ENCODE results near the gene TCN1. TPM values are rescaled to one million over a fixed set of nuclear protein-coding genes. Genes with fewer than 3 reads are reported as not detected.

TCN1 gene
- total and polyA plus RNA-seq, 11 donors, result 0.11 to 0.53 TPM; not detected in 9

DNA sequence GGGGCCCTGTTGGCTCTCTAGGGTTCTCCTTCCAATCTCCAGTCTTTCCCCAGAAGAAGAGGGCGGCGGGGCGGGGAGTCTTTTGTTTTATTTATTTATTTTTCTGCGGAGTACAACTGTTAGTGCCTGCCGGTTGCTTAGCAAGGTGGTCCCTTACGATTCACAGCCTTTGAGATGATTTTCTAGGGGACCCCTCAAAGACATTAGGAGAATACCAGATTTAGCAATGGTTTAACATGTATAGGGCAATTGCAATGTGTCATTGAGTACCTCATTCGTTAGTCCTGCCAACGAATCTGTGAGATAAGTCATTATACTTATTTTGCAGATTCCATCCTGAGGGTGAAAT lies 55.4 kb downstream of the TCN1 start:
- Histone ChIP-seq H3K4me3 (peak overlapping the region; percentile 74 to 97 (median 90)), H3K27ac (peak overlapping the region; percentile 63 to 91 (median 86)), H3K9me3 (no peaks in the 10 kb centered on the region), H3K36me3 (peaks cover 0 to 34% (median 28%) of the 10 kb centered on the region in 9 donors), H3K4me1 (peaks cover 0 to 22% (median 12%) of the 10 kb centered on the region in 12 donors), H3K27me3 (no peaks in the 10 kb centered on the region)
- DNase-seq, result no peak
- no peak for ATAC-seq
- intact Hi-C loops (cut with DNase I), result loop anchor here in 1 of 10 donors (2.0 kb wide), 1 partner anchor 56 kb away; the partner anchor contains the start of gene STX3
- TF ChIP-seq, protein P1, sequence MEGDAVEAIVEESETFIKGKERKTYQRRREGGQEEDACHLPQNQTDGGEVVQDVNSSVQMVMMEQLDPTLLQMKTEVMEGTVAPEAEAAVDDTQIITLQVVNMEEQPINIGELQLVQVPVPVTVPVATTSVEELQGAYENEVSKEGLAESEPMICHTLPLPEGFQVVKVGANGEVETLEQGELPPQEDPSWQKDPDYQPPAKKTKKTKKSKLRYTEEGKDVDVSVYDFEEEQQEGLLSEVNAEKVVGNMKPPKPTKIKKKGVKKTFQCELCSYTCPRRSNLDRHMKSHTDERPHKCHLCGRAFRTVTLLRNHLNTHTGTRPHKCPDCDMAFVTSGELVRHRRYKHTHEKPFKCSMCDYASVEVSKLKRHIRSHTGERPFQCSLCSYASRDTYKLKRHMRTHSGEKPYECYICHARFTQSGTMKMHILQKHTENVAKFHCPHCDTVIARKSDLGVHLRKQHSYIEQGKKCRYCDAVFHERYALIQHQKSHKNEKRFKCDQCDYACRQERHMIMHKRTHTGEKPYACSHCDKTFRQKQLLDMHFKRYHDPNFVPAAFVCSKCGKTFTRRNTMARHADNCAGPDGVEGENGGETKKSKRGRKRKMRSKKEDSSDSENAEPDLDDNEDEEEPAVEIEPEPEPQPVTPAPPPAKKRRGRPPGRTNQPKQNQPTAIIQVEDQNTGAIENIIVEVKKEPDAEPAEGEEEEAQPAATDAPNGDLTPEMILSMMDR (IDR thresholded peaks at IDR 0.05), result no peak
- no peak for TF ChIP-seq POLR2A (IDR thresholded peaks at IDR 0.05)
- WGBS, 4 donors, result 12 to 20% (median 15%) methylated on average over 8 of the region's 8 CpGs

DNA sequence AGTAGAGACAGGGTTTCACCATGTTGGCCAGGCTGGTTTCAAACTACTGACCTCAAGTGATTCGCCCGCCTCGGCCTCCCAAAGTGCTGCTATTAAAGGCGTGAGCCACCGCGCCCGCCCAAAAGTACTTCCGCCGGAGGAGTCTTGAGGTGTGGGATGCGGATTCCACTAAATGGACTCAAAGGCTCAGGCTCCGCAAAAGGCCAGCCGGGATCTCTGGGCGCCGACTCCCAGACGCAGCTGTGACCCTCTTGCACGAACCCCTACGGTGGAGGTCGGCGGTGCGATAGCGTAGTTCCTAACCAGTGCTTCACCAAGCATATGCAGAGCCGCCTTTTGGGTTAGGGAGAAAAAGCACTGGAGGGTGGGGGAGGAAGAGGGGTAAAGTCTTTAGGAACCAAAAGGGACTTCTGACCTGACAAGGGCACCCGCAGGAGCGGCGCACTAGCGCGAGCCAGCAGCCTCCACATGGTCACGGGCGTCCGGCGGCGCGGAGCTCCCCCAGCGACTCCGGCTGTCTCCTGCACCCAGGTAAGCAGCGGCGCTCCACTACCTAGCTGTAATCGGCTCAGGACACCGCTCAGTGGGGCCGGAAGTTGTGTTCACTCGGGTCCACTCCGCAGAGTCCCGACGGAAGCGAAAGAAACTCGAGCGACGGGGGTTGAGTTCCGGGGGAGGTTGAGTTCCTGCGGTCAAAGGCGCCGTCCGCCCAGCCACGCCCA lies 55.9 kb downstream of the TCN1 start, which contains the start of gene MRPL16:
Gene MRPL16, minus strand, starts transcription at position 590 of the 722 bp plus-strand sequence. Its CDS starts 120 bp downstream, at position 470.
- Histone ChIP-seq H3K27ac (peak within 1 kb of the TSS; percentile 63 to 91 (median 86)), H3K36me3 (peaks cover 0 to 40% (median 33%) of the 10 kb centered on the region in 9 donors), H3K9me3 (no peaks in the 10 kb centered on the region), H3K4me1 (peaks cover 0 to 22% (median 12%) of the 10 kb centered on the region in 12 donors), H3K27me3 (no peaks in the 10 kb centered on the region), H3K4me3 (peak within 1 kb of the TSS; percentile 74 to 97 (median 90))
- DNase-seq (peak; percentile 87 to 93 (median 89)), ATAC-seq (peak; percentile 95 to 99 (median 98))
- intact Hi-C loops (cut with DNase I), result loop anchor here in 1 of 10 donors (2.0 kb wide), 1 partner anchor 56 kb away; the partner anchor contains the start of gene STX3
- peak in 1 of 2 donors; percentile 48 for TF ChIP-seq POLR2A (IDR thresholded peaks at IDR 0.05)
- TF ChIP-seq, protein P1 (IDR thresholded peaks at IDR 0.05), result peak in 3 of 12 donors; percentile 14 to 27 (median 17)
- 0 to 2% (median 0%) methylated on average over 32 to 54 of the region's 54 CpGs for WGBS, 4 donors

DNA sequence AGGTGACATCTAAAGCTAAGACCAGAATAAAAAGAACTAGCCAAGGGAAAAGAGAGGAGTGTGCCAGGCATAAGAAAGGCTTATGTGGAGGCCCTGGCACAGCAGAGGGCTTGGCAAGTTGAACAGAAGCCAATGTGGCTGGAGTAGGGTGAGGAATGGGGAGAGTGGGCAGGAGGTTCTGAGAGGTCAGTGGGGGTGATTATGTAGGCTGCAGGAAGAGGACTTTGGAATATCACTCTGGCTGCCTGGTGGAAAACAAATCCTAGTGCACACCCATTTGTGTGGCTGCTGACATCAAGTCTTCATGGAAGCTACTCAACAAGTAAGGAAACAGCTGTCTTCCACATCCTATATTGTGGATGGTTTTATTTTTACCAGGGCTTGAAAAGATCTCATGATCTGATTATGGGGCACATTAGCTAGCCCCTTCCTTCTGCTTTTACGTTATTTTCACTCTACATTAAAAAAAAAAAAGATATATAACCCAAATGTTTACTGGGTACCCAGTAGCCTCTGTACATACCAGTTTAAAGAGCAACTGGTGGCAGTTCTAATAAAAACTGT lies 59.2 kb downstream of the TCN1 start:
- DNase-seq (no peak), ATAC-seq (no peak)
- Histone ChIP-seq H3K4me1 (peaks cover 0 to 22% (median 16%) of the 10 kb centered on the region in 12 donors), H3K4me3 (no peak overlapping the region), H3K36me3 (peaks cover 0 to 65% (median 59%) of the 10 kb centered on the region in 9 donors), H3K9me3 (no peaks in the 10 kb centered on the region), H3K27ac (no peak overlapping the region), H3K27me3 (no peaks in the 10 kb centered on the region)
- TF ChIP-seq, protein P1 (IDR thresholded peaks at IDR 0.05), result no peak
- intact Hi-C loops (cut with DNase I), result loop anchor here in 6 of 10 donors (5.0 to 10.0 kb wide), 4 partner anchors 142 to 272 kb away; partner anchors contain the start of gene PATL1 (in 1 of the 6)
- 55 to 69% (median 64%) methylated on average over 1 of the region's 1 CpG for WGBS, 4 donors

DNA sequence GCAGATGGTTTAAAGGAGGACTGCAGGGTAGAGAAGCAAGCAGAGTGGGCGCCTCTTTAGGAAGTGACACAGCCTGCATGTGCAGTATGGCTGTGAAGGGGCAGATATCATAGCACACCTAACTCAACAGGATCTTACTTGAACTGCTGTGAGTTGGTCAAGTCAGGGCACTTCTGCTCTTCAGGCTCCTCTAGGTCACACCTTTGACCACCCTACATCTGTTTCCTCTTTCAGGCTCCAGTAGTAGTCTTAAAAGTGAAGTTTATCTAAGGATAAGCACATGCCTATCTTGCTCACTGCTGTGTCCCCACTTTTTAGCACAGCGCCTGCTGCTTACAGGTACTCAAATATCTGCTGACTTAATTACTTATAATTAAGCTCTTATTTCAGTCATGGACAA lies 62.2 kb downstream of the TCN1 start:
- intact Hi-C loops (cut with DNase I), result loop anchor here in 7 of 10 donors (5.0 to 10.0 kb wide), 5 partner anchors 137 to 269 kb away; partner anchors contain the start of gene PATL1 (in 3 of the 7)
- no peak for ATAC-seq
- Histone ChIP-seq H3K4me1 (peaks cover 0 to 18% (median 8%) of the 10 kb centered on the region in 12 donors), H3K9me3 (no peaks in the 10 kb centered on the region), H3K36me3 (peaks cover 0 to 83% (median 68%) of the 10 kb centered on the region in 9 donors), H3K27me3 (no peaks in the 10 kb centered on the region), H3K27ac (no peak overlapping the region), H3K4me3 (no peak overlapping the region)
- DNase-seq, result no peak
- 89 to 96% (median 91%) methylated on average over 2 of the region's 2 CpGs for WGBS, 4 donors
- TF ChIP-seq, protein P1 (IDR thresholded peaks at IDR 0.05), result no peak
- TF ChIP-seq POLR2A (IDR thresholded peaks at IDR 0.05), result no peak
